PC-9 (cell line): ENCODE measurements around the gene RNF148.

ENCODE experiments used
- EZH2 ChIP-seq: fragments of 200-600 bp; sonication (generic); IDR thresholded peaks from 2 replicates; pipeline ENCODE4 v1.8.0; 2017; ENCODE audit warnings: antibody characterized with exemption, low read depth
- TF ChIP-seq, protein P1 (sequence below): fragments of 200-600 bp; sonication (generic); conservative IDR thresholded peaks from 2 replicates; pipeline ENCODE4 v1.6.1; 2017; ENCODE audit warnings: mixed run types, antibody characterized with exemption, mild to moderate bottlenecking, moderate library complexity

- no peak for TF ChIP-seq EZH2
- TF ChIP-seq, protein P1, sequence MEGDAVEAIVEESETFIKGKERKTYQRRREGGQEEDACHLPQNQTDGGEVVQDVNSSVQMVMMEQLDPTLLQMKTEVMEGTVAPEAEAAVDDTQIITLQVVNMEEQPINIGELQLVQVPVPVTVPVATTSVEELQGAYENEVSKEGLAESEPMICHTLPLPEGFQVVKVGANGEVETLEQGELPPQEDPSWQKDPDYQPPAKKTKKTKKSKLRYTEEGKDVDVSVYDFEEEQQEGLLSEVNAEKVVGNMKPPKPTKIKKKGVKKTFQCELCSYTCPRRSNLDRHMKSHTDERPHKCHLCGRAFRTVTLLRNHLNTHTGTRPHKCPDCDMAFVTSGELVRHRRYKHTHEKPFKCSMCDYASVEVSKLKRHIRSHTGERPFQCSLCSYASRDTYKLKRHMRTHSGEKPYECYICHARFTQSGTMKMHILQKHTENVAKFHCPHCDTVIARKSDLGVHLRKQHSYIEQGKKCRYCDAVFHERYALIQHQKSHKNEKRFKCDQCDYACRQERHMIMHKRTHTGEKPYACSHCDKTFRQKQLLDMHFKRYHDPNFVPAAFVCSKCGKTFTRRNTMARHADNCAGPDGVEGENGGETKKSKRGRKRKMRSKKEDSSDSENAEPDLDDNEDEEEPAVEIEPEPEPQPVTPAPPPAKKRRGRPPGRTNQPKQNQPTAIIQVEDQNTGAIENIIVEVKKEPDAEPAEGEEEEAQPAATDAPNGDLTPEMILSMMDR, result no peak
Measured at GRCh38 chr7:122743211-122743610, 40.5 kb upstream of the RNF148 start.
